DMS153 (cell line): ENCODE data around the gene PCGF3.
"Not testable (repeated sequence)": the region's sequence is repeated elsewhere in the genome, so short reads cannot be mapped to it uniquely, and the experiment has no call there.

Experiments used
- DNase-seq: peaks from one replicate; lab custom pipeline; 2025; lab: John Stamatoyannopoulos, UW

PCGF3 gene

GRCh38 chr4:683247-683897, 22.3 kb upstream of the PCGF3 start:
- no peak for DNase-seq

GRCh38 chr4:683982-684622, 21.5 kb upstream of the PCGF3 start:
- no peak for DNase-seq

- DNase-seq = no peak
Measured at GRCh38 chr4:684623-685327, 20.9 kb upstream of the PCGF3 start.

GRCh38 chr4:685679-686412, 19.8 kb upstream of the PCGF3 start:
- DNase-seq = no peak

DNA sequence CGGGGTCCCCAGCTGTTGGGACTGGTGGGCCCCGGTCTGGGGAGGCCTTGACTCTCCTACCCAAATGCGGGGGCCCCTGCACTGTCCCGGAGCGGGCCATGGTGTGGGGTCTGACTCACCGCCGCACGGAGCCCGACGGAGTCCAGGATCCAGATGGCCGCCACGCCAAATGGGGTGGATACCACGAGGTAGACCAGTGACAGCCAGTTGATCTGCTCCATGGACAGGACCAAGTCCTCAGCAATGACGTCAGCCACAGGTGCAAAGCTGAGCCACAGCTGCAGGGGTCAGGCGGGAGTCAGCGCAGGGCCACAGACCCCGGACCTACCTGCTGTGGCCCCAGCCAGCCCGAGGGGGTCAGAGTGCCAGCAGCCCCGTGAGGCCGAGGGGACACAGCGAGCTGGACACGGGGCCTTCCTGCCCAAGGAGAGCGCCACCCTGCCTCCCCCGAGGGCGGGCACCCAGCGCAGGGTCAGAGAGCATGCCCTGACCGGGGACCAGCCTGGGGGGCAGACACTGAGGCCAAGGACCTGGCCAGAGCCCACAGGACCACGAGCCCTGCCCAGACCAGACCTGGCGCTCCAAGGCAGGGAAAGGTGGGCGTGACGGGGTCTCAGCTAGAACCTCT, 19.1 kb upstream of the PCGF3 start:
- DNase-seq = no peak

- no peak for DNase-seq
Measured at GRCh38 chr4:687048-687970, 18.3 kb upstream of the PCGF3 start.

DNA sequence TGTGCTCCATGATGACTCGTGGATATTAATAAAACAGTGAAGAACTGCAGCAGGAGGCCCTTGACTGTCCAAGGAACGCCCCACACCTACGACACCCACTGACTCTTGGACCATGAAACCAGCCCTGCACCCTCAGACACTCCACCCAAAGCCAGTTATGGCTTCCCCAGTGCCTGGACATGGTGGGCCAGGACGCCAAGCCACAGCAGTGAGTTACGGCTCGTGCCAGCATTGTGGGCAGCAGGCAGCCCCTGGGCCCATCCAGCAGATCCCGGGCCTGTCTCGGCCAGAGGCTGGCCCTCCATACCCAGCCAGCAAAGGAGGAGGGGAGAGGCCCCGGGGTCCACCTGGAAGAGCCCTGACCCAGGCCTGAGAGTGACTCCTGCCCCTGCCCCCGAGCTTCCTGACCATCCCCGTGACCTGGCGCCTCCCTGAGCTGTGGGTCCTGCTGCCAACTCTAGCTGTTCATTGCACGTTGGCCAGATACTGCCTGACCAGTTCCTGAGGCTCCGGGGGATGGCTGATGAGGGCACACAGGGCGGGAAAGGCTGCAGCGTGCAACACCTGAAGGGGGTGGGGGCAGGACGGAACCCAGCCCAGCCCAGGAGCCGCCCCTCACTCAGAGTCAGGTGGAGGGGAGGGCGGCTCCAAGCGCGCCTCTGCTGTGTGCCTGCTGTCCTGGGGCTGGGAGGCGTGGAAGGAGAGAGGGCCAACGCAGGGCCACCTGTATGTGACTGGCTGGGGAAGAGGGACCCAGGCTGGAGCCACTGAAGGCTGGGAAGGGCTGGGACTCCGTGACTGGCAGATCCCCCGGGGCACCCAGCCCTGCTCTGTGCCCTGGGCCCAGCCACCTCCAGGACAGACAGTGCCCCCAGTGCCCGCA, 17.4 kb upstream of the PCGF3 start:
- DNase-seq = no peak

DNA sequence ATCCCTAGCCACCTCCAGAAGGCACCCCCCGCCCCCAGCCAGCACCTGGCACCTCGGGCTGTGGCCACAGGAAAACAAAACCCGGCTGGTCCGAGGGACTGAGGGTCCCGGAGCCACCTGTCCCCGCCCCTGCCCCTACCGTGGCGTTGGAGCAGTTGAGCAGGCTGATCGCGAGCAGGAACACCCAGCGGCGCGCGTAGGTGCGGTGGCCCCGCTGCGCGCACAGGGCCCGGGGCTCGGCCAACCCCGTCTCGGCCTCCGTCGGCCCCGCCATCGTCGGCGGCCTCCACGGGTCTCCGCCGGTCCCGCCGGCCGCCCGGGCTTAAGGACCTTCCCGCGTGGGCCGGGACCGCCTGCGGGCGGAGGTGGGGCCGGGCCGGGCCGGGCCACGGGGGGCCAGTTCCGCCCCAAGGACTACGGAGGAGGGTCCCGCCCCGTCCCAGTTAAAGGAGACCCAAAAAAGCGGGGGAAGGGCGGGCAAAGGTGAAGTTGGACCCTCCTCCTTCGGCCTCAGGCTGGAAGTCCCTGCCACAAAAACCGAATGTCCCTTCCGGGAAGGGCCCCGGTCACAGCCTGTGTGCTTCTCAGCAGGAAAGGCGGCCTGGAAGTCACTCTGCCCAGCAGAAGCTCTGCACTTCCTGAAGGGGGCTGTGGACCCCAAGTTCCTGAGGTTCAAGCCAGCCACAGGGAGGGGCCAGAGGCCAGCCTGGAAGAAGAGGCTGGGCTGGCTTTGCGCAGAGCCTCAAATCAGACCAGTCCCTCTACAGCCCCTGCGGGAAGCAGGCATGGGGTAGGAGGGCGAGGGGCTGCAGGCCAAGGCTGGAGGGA, 16.6 kb upstream of the PCGF3 start, which contains the start of gene SLC49A3:
SLC49A3 (minus strand) TSS at position 298 of the 828 bp plus-strand sequence; CDS start at position 274, 24 bp downstream.
- no peak for DNase-seq

DNA sequence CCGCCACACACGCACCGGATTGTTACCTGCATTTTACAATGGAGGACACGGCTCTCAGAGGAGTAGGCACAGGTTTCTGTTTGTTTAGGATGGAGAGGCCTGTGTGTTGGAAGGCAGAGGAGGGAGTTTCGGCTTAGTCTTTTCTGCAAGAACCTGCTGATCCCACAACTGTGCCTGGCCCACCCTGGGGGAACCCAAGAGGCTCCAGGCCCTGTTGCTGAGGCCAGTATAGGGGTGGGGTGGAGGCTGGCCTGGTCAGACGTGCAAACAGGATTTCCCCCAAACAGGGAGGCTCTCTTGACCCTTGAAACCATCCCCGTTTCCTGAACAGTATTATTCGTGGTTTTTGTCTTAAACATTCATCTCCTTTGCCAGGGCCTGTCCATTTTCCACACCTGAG, 15.9 kb upstream of the PCGF3 start:
- DNase-seq = no peak

GRCh38 chr4:692771-693554, 12.7 kb upstream of the PCGF3 start:
- DNase-seq = no peak

DNA sequence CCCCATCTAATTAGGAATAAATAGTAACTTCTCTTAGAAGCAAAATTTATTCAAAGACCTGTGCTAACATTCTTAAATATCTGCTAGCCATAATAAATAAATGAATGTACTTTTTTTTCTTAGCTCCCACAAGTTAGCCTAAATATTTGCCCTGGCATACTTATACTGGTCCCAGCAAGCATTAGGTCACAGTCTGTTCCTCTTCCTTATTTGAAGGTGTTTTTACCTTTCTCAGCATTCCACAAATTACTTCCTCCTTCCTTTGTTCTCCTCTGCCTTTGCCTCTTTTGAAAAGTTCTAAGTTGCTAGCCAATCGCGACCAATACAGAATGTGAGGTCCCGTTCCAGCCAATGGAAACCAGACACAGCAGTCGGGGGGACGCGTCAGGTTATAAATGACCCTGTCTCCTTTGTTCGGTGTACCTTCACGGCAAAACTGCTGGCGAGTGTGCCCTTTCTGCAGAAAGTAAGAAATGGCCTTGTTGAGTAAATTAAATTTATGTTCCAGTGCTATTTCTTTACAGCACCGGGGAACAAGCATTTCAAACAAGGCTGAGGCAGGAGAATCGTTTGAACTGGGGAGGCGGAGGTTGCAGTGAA, 11.2 kb upstream of the PCGF3 start:
- not testable (repeated sequence) for DNase-seq

DNA sequence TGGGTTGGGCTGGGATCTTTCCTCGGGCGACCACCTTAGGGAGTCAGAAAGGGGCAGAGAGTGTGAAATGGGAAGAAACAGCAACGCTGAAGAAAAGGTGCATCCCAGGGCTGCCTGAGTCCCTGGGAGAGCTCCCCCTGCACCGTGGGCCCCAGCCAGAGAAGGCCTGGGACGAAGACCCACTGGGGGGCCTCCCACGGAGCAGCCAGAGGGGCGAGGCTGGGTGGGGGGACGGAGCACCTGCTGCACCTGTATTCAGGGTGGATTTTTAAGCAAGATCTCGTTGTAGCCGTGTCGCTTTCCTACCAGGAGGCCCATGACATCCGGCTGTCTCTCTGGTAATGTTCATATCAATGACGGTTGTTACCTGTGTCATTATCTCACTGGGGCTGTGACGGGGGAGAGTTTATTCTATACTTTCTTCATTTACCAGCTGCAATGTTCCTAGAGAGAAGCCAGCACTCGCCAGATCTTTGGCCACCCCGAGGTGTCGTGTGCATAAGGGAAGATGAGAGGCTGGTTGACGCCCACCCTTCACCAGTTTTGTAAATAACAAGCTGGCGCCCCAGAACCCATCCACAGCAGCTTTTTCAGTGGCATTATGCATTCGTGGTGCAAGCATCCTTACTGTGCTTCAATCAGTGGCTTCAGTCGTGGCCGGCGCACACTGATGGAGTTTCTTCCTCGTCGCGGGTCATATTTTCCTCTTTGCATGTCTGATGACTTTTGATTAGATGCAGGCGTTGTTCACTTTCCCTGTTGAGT, 5.6 kb upstream of the PCGF3 start:
- DNase-seq = no peak

- no peak for DNase-seq
Measured at GRCh38 chr4:700587-701264, 4.9 kb upstream of the PCGF3 start.

- DNase-seq = no peak
Measured at GRCh38 chr4:702618-703048, 3.0 kb upstream of the PCGF3 start.

- DNase-seq = no peak
Measured at GRCh38 chr4:703336-704197, 2.1 kb upstream of the PCGF3 start.
